GM18502 (cell line): ENCODE data around the gene GTF3C1.
A peak's percentile ranks its signal among the peaks of the same experiment; 100 is the strongest.

Experiments
- ATAC-seq: cut with Tn5 transposase; IDR thresholded peaks from one replicate; pipeline ENCODE4 v1.9.1; 2021; ENCODE audit warnings: mild to moderate bottlenecking; ENCODE audit not compliant: unreplicated experiment, poor library complexity

Gene GTF3C1

DNA sequence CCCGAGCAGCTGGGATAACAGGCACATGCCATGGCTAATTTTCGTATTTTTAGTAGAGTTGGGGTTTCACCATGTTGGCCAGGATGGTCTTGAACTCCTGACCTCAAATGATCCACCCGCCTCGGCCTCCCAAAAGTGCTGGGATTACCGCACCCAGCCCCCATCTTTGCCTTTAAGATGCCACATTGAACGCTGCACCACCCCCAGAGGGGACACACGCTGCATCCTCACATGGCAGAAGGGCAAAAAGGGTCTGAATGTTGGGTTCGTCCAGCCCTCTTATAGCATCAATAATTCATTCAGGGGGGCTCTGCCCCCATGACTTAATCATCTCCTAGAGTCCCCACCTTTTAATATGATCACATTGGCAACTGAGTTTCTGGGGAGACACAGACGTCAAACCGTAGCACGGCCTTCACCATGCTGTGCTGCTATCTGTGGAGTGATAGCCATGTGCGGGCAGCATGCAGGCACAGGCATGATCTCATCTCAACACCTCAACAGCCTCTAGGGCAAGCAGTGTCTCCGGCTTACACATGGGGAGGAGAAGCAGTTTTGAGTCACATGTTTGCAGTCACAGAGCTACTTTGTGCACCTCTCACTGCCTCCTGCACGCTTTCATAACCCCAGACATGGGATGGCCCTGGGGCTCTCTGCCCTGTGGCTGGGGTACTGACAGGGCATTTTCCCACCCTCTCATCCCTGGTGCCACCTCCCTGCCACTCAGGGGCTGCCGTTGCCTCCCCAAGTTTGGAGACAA, 117.8 kb downstream of the GTF3C1 start:
- peak; percentile 38 for ATAC-seq

- ATAC-seq = peak; percentile 30
These were observed 118.7 kb downstream of the GTF3C1 start for GRCh38 chr16:27430923-27431484.

GRCh38 chr16:27430512-27430911, 119.2 kb downstream of the GTF3C1 start:
- ATAC-seq = no peak

DNA sequence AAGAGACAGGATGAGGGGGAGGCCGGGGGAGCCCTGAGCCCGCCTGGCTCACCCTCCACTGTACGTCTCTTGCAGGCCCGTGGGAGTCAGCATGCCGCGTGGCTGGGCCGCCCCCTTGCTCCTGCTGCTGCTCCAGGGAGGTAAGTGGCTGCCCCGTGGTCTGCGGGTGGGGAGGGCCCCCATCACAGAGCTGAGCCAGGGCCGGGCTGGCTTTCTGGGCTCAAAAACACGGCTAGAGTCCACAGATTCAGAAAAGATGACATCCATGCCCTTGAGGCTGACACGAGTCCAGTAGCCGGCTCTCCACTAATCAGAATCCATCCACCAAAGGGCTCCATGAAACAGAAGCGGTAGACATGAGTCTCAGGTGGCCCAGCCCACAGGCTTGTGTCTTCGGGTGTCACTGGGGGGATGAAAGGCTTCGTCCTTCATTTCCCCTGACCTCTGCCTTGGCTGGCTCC, 119.7 kb downstream of the GTF3C1 start:
- no peak for ATAC-seq

- ATAC-seq = no peak
These were observed 120.3 kb downstream of the GTF3C1 start for GRCh38 chr16:27429330-27429871.

- no peak for ATAC-seq
These were observed 121.5 kb downstream of the GTF3C1 start for GRCh38 chr16:27428026-27428785.

GRCh38 chr16:27427538-27427937, 122.2 kb downstream of the GTF3C1 start:
- ATAC-seq = no peak

DNA sequence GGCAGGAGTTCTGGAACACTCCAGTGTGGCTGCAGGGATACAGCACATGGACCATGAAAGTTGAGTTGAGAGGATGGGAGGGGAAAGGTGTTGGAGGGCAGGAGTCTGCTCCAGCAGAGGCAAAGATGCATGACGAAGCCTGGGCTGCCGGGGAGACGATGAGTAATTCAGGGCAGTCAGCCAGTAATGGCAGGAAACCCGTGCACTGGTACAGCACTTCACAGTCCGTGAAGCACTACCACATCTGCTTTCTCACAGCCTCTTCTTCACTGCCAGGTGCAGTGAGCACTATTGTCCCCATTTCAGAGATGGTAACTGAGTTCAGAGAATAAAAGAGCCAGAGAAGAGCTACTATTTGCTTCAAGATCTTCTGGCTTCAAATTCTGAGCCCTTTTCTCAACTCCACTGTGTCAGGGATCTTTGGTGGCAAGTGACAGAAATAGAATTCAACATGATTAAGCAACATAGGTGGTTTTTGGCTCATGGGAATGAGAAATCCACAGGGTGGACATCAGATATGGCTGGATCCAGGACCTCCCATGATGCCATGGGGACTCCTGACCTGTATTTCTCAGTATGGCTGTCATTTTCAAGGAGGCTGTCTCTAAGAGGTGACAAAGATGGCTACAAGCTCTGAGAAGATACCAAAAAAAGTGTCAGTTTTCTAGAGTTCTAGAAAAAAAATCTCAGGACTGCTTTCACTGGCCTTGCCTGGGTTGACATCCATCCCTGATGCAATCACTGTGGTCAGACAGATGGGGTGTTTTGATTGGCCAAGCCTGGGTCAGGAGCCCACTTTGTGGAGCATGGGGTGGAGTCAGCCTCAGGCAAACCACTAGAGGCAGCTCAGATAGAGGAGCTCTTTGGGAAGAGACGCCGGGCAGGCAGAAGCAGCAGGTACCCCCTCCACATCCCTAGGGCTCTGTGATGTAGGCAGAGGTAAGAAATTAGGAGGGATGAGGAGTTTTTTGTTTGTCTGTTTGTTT, 123.0 kb downstream of the GTF3C1 start:
- peak; percentile 76 for ATAC-seq

DNA sequence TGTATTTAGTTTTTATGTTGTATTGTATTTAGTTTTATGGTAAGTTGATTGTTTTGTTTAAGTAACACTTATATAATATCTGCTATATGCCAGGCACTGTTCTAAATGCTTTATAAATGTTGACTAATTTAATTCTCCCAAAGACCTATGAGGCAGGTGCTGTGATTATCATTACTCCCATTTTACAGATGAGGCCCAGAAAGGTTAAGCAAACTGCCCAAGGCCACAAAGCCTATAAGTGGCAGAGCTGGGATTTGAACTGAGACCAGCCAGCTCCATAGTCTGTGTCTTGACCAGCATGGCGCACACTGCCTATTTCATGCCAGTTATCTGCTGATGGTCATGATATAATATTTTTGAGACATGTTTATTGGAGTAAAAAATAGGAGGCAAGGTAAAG, 123.8 kb downstream of the GTF3C1 start:
- ATAC-seq = no peak

GRCh38 chr16:27424772-27425498, 124.8 kb downstream of the GTF3C1 start:
- no peak for ATAC-seq

DNA sequence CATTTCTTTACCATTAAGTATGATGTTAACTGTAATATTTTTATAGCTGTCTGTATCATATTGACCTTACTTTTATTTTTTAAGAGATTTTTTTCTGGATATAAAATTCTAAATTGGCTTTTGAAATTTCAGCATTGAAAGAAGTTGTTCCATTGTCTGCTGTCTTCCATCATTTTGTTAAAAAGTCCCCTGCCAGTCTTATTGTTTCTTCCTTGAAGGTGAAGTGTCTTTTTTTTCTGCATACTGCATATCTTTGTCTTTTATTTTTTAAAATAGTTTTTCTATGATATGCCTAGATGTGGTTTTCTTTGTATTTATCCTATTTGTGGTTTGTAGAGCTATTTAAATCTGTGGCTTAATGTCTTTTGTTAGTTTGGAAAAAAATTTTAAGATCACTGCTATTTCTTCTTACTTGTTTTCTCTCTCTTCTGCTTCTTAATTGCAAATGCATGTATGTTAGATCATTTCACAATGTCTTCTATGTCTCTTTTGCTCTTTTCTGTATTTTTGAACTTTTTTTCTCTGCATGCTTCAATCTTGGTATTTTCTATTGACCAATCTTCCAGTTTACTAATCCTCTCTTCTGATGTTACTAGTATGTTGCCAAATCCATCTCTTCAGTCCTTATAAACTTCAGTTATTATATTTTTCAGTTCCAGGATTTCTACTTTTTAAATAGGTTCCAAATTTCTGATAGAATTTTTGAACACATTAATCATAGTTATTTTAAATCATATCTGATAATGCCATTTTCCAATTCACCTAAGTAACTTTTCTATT, 127.6 kb downstream of the GTF3C1 start:
- ATAC-seq = no peak

DNA sequence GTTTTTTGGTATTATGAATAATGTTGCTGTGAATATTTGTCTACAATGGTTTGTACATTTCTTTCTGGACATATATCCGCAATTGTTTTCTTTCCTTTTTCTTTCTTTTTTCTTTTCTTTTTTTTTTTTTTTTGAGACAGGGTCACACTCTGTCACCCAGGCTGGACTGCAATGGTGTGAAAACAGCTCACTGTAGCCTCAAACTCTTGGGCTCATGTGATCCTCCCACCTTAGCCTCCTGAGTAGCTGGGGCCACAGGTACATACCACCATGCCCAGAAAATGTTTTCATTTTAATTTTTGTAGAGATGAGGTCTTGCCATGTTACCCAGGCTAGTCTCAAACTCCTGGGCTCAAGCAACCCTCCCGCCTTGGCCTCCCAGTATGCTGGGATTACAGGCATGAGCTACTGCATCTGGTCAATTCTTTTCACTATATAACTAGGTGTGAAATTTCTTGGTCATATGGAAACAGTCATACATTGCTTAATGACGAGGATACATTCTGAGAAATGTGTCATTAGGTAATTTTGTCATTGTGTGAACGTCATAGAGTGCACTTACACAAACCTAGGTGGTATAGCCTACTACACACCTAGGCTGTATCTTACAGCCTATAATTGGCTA, 132.6 kb downstream of the GTF3C1 start:
- no peak for ATAC-seq

DNA sequence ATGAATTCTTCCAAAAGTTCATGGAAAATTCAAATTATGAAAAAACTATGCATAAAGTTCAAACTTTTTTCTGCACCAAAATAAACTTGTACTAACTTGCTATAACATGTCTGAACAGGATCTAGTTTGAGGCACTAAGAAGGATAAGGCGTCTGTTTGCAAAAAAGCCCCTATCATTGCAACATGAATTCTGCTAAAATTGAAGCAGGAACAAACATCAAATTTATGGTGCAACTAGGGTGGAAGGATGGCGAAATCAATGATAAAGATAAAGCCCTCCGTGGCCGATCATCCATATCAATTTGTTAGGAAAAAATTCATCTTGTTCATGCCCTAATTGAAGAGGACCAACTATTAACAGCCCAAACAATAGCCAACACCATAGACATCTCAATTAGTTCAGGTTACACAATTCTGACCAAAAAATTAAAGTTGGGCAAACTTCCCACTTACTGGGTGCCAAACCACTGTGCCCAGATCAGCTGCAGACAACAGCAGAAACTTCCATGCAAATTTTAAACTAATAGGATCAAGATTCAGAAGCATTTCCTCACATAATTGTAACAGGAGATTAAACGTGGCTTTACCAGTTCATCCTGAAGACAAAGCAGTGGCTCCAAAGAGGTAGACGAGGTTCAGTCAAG, 134.8 kb downstream of the GTF3C1 start:
- ATAC-seq = no peak

DNA sequence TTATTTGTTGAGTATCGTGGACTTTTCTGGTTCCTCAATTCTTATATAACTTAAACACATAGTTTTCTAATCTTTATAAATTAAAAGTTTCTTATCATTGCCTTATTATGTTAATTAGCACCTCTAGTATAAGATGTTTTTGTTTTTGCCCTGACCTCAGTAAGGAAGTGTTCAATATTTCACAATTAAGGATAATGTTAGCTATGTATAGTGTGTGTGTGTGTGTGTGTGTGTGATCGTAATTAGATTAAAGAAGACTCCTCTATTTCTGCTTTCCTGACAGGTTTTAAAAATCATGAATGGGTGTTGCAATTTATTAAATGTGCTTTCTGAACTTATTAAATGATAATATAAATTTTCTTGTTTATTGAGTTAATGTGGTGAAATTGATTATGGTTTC, 135.8 kb downstream of the GTF3C1 start:
- ATAC-seq = no peak

GRCh38 chr16:27410761-27411160, 139.0 kb downstream of the GTF3C1 start:
- no peak for ATAC-seq
